ENCODE results near the gene PRKCA.

DNA sequence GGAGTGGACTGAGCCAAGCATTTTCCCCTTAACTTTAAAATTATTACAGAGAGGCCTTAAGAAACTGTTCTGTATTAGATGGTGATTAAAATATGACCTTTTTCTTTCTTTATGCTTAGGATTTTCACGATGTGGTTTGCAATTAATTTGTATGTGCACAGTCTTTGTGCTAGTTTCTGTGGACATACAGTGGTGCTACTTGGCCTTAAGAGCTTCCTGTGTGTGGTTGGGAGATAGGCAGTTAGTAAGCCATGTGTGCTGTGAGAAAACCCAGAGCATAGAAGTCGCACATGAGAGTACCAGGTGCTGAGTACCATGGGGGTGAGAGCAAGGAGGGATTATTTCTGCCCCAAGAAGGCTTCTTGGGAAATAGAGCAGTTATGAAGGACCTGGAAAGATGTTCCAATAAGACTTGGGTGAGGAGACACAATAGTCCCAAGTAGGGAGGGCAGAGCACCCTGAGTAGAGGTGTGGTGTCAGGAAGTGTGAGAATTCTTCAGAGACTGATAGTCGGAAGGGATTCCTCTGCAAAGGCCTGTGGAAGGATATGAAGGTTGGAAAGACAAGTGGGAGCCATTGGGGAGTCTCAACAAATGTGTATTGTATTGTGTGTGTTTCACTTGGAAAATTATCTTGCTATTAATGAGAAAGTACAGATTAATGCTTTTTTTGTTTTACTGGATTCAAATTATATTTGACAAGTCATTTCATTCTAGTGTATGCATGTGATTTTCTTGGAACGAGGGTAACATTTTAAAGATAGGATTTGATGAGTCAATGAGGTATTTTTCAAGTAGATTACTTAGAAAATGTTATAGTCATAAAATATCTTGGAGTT, 239.9 kb downstream of the PRKCA start:
- TF ChIP-seq SP4 (CRISPR knock-in tag; IDR thresholded peaks at IDR 0.05) (no peak), USF2 (IDR thresholded peaks at IDR 0.05; ENCODE audit: low read depth, low read length) (no peak), USF2 (CRISPR knock-in tag; IDR thresholded peaks at IDR 0.05; ENCODE audit: borderline replicate concordance) (no peak)

All from HepG2 (cell line).